Stimulated activated naive CD8-positive, alpha-beta T cell treated with anti-CD3 and anti-CD28 coated beads, Interleukin-15, amount 100 ng/mL, for 72 hours (primary cell): ENCODE data around the gene ATP13A4.

Experiments
- ATAC-seq: fragments of 150-1000 bp; cut with Tn5 transposase; 2 replicates; pipeline ENCODE4 v1.10.0; 2021; ENCODE audit warnings: mild to moderate bottlenecking, moderate library complexity
- DNase-seq, 2 donors: peaks; one replicate each; pipeline ENCODE4 v3.0.0; 2021 to 2022
- H3K27ac Mint-ChIP-seq, 2 donors: one replicate each; pipeline ENCODE4 v1.8.0; 2022; ENCODE audit warnings: mild to moderate bottlenecking in 2 of 2, mixed read lengths in 2 of 2, moderate library complexity in 2 of 2
- H3K27me3 Mint-ChIP-seq: one replicate; pipeline ENCODE4 v1.8.0; 2022; ENCODE audit warnings: mixed read lengths
- H3K4me1 Mint-ChIP-seq: one replicate; pipeline ENCODE4 v1.8.0; 2022; ENCODE audit warnings: mild to moderate bottlenecking, mixed read lengths
- H3K4me3 Mint-ChIP-seq, 2 donors: one replicate each; pipeline ENCODE4 v1.8.0; 2022; ENCODE audit warnings: mild to moderate bottlenecking in 2 of 2, mixed read lengths in 2 of 2, moderate library complexity in 1 of 2
- H3K9me3 Mint-ChIP-seq, 2 donors: one replicate each; pipeline ENCODE4 v1.8.0; 2022; ENCODE audit warnings: mixed read lengths in 2 of 2

The ATP13A4 gene

GRCh38 chr3:193483988-193484539 lies 70.6 kb downstream of the ATP13A4 start:
- H3K9me3 Mint-ChIP-seq, result no peaks in the 10 kb centered on the region
- no peak overlapping the region for H3K27ac Mint-ChIP-seq
- no peaks in the 10 kb centered on the region for H3K27me3 Mint-ChIP-seq
- DNase-seq, result no peak
- no peak overlapping the region for H3K4me3 Mint-ChIP-seq
- no peak for ATAC-seq
- H3K4me1 Mint-ChIP-seq, result no peaks in the 10 kb centered on the region

GRCh38 chr3:193481436-193481835 lies 73.3 kb downstream of the ATP13A4 start:
- Mint-ChIP-seq H3K27ac (no peak overlapping the region), H3K27me3 (no peaks in the 10 kb centered on the region), H3K9me3 (no peaks in the 10 kb centered on the region), H3K4me1 (no peaks in the 10 kb centered on the region), H3K4me3 (no peak overlapping the region)
- ATAC-seq (no peak), DNase-seq (no peak)

GRCh38 chr3:193474446-193474845 lies 80.2 kb downstream of the ATP13A4 start:
- Mint-ChIP-seq H3K4me3 (no peak overlapping the region), H3K27me3 (no peaks in the 10 kb centered on the region), H3K27ac (peak overlapping the region in 1 of 2 donors; percentile 55), H3K9me3 (no peaks in the 10 kb centered on the region), H3K4me1 (no peaks in the 10 kb centered on the region)
- ATAC-seq (no peak), DNase-seq (no peak)

- no peak for ATAC-seq
- Mint-ChIP-seq H3K4me3 (no peak overlapping the region), H3K27ac (no peak overlapping the region), H3K27me3 (no peaks in the 10 kb centered on the region), H3K4me1 (no peaks in the 10 kb centered on the region), H3K9me3 (no peaks in the 10 kb centered on the region)
- no peak for DNase-seq
Measured at GRCh38 chr3:193470710-193471109, 84.0 kb downstream of the ATP13A4 start.

GRCh38 chr3:193465992-193466608 lies 88.6 kb downstream of the ATP13A4 start:
- ATAC-seq (no peak), DNase-seq (no peak)
- Mint-ChIP-seq H3K27ac (no peak overlapping the region), H3K9me3 (peaks cover 0 to 4% of the 10 kb centered on the region in 2 donors), H3K4me1 (no peaks in the 10 kb centered on the region), H3K4me3 (no peak overlapping the region), H3K27me3 (no peaks in the 10 kb centered on the region)

- no peaks in the 10 kb centered on the region for H3K4me1 Mint-ChIP-seq
- no peak overlapping the region for H3K4me3 Mint-ChIP-seq
- peaks cover 0 to 4% of the 10 kb centered on the region in 2 donors for H3K9me3 Mint-ChIP-seq
- DNase-seq, result no peak
- H3K27me3 Mint-ChIP-seq, result peaks cover 6% of the 10 kb centered on the region
- ATAC-seq, result no peak
- H3K27ac Mint-ChIP-seq, result no peak overlapping the region
Measured at GRCh38 chr3:193464889-193465288, 89.8 kb downstream of the ATP13A4 start.

- H3K27ac Mint-ChIP-seq, result no peak overlapping the region
- no peak overlapping the region for H3K4me3 Mint-ChIP-seq
- DNase-seq (no peak), ATAC-seq (no peak)
- H3K4me1 Mint-ChIP-seq, result no peaks in the 10 kb centered on the region
- peaks cover 6% of the 10 kb centered on the region for H3K27me3 Mint-ChIP-seq
- no peaks in the 10 kb centered on the region for H3K9me3 Mint-ChIP-seq
Measured at GRCh38 chr3:193457526-193457925, 97.2 kb downstream of the ATP13A4 start.

- no peak for ATAC-seq
- H3K27me3 Mint-ChIP-seq, result no peaks in the 10 kb centered on the region
Measured at GRCh38 chr3:193452338-193452737, 102.4 kb downstream of the ATP13A4 start.

GRCh38 chr3:193451902-193452301 lies 102.8 kb downstream of the ATP13A4 start:
- Mint-ChIP-seq H3K27ac (no peak overlapping the region), H3K27me3 (no peaks in the 10 kb centered on the region), H3K9me3 (no peaks in the 10 kb centered on the region), H3K4me3 (no peak overlapping the region), H3K4me1 (no peaks in the 10 kb centered on the region)
- DNase-seq (no peak), ATAC-seq (no peak)

More at GRCh38 chr3:193452338-193452737, 102.4 kb downstream of the ATP13A4 start:
- no peak overlapping the region for H3K27ac Mint-ChIP-seq
- no peaks in the 10 kb centered on the region for H3K9me3 Mint-ChIP-seq
- DNase-seq, result no peak
- no peaks in the 10 kb centered on the region for H3K4me1 Mint-ChIP-seq
- no peak overlapping the region for H3K4me3 Mint-ChIP-seq

- Mint-ChIP-seq H3K27ac (no peak overlapping the region), H3K4me1 (no peaks in the 10 kb centered on the region), H3K27me3 (no peaks in the 10 kb centered on the region), H3K4me3 (no peak overlapping the region), H3K9me3 (no peaks in the 10 kb centered on the region)
- ATAC-seq, result no peak
- DNase-seq, result no peak
Measured at GRCh38 chr3:193446965-193447602, 107.6 kb downstream of the ATP13A4 start.

GRCh38 chr3:193439423-193439822 lies 115.3 kb downstream of the ATP13A4 start:
- Mint-ChIP-seq H3K27ac (no peak overlapping the region), H3K4me3 (no peak overlapping the region), H3K4me1 (no peaks in the 10 kb centered on the region), H3K9me3 (no peaks in the 10 kb centered on the region), H3K27me3 (no peaks in the 10 kb centered on the region)
- no peak for ATAC-seq
- DNase-seq, result no peak

GRCh38 chr3:193418576-193419373 lies 135.9 kb downstream of the ATP13A4 start:
- ATAC-seq, result no peak
- no peaks in the 10 kb centered on the region for H3K27me3 Mint-ChIP-seq
- peaks cover 47 to 55% of the 10 kb centered on the region in 2 donors for H3K9me3 Mint-ChIP-seq
- H3K27ac Mint-ChIP-seq, result no peak overlapping the region
- no peak overlapping the region for H3K4me3 Mint-ChIP-seq
- no peak for DNase-seq
- H3K4me1 Mint-ChIP-seq, result no peaks in the 10 kb centered on the region

- ATAC-seq (no peak), DNase-seq (no peak)
- Mint-ChIP-seq H3K9me3 (peaks cover 40 to 44% of the 10 kb centered on the region in 2 donors), H3K27me3 (no peaks in the 10 kb centered on the region), H3K27ac (no peak overlapping the region), H3K4me3 (no peak overlapping the region), H3K4me1 (no peaks in the 10 kb centered on the region)
Measured at GRCh38 chr3:193416629-193417028, 138.1 kb downstream of the ATP13A4 start.

- Mint-ChIP-seq H3K27ac (no peak overlapping the region), H3K27me3 (no peaks in the 10 kb centered on the region), H3K4me1 (no peaks in the 10 kb centered on the region), H3K4me3 (no peak overlapping the region), H3K9me3 (no peaks in the 10 kb centered on the region)
- DNase-seq (no peak), ATAC-seq (no peak)
Measured at GRCh38 chr3:193407688-193408087, 147.0 kb downstream of the ATP13A4 start.

- H3K4me3 Mint-ChIP-seq, result no peak overlapping the region
Measured at GRCh38 chr3:193407112-193407511, 147.6 kb downstream of the ATP13A4 start.

GRCh38 chr3:193403307-193403706 lies 151.4 kb downstream of the ATP13A4 start:
- no peak for ATAC-seq
- H3K4me3 Mint-ChIP-seq, result no peak overlapping the region
- H3K9me3 Mint-ChIP-seq, result no peaks in the 10 kb centered on the region

More at GRCh38 chr3:193407112-193407511, 147.6 kb downstream of the ATP13A4 start:
- no peak for ATAC-seq
- no peaks in the 10 kb centered on the region for H3K4me1 Mint-ChIP-seq
- H3K9me3 Mint-ChIP-seq, result no peaks in the 10 kb centered on the region
- no peaks in the 10 kb centered on the region for H3K27me3 Mint-ChIP-seq
- DNase-seq, result no peak
- H3K27ac Mint-ChIP-seq, result no peak overlapping the region

More at GRCh38 chr3:193403307-193403706, 151.4 kb downstream of the ATP13A4 start:
- Mint-ChIP-seq H3K4me1 (no peaks in the 10 kb centered on the region), H3K27ac (peak overlapping the region in 1 of 2 donors; percentile 10), H3K27me3 (no peaks in the 10 kb centered on the region)
- DNase-seq, result no peak
